Spleen (tissue), 7 donors: ENCODE data around the gene ADIPOR2.

Experiments used
- POLR2AphosphoS5 ChIP-seq, 3 donors: sonication (generic); formaldehyde crosslinking; IDR thresholded peaks; one replicate each; pipeline ENCODE4 v1.5.1; 2017; ENCODE audit warnings: antibody characterized with exemption in 3 of 3
- TF ChIP-seq, protein P1 (sequence below), 11 experiments: fragments of 200-600 bp in 7 of 11; fragments of 450-650 bp in 4 of 11; sonication (generic) in 4 of 11; IDR thresholded peaks in 8 of 11; conservative IDR thresholded peaks in 3 of 11; 1 replicate in 7 of 11; 2 replicates in 4 of 11; pipeline versions ENCODE4 v1.4.0 to v1.8.0; 2016 to 2021; ENCODE audit warnings: antibody characterized with exemption in 11 of 11, inconsistent platforms in 4 of 11, mild to moderate bottlenecking in 1 of 11
- donor health status: DM: no; HTN: no; CAD: no; lungs with moderate emphysema.
- donor health status: DM: no; HTN: no; CAD: no.
- donor health status: DM: no; HTN: no; CAD: no.

DNA sequence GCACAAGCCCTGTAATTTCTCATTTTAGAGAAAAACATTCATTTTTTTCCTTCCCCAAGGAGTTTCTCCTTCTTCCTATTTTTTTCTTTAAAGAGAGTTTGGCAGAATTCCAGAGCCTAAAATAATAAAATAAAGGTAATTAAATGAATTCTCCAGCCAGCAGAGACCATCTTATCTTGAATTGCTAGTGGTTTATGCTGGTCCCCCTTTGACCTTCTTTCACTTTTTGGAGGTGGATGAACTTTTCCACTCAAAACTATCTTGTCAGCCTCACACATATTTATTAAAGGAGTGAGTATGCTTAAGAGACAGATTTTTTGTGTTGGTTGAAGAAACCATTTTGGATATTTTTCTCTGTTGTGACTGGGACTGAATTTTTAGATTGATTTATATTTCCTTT, 47.6 kb downstream of the ADIPOR2 start:
- TF ChIP-seq, protein P1, sequence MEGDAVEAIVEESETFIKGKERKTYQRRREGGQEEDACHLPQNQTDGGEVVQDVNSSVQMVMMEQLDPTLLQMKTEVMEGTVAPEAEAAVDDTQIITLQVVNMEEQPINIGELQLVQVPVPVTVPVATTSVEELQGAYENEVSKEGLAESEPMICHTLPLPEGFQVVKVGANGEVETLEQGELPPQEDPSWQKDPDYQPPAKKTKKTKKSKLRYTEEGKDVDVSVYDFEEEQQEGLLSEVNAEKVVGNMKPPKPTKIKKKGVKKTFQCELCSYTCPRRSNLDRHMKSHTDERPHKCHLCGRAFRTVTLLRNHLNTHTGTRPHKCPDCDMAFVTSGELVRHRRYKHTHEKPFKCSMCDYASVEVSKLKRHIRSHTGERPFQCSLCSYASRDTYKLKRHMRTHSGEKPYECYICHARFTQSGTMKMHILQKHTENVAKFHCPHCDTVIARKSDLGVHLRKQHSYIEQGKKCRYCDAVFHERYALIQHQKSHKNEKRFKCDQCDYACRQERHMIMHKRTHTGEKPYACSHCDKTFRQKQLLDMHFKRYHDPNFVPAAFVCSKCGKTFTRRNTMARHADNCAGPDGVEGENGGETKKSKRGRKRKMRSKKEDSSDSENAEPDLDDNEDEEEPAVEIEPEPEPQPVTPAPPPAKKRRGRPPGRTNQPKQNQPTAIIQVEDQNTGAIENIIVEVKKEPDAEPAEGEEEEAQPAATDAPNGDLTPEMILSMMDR (IDR thresholded peaks at IDR 0.05 in 8 of 11, conservative IDR thresholded peaks at IDR 0.05 in 3 of 11): no peak
- no peak for TF ChIP-seq POLR2AphosphoS5 (IDR thresholded peaks at IDR 0.05)
